ENCODE results near the gene CCL22. TPM values are rescaled to one million over a fixed set of nuclear protein-coding genes. Genes with fewer than 3 reads are reported as not detected.

The CCL22 gene
- total and polyA plus RNA-seq, 2 of the 4 experiments (the other 2 are of a cell fraction), result not detected

DNA sequence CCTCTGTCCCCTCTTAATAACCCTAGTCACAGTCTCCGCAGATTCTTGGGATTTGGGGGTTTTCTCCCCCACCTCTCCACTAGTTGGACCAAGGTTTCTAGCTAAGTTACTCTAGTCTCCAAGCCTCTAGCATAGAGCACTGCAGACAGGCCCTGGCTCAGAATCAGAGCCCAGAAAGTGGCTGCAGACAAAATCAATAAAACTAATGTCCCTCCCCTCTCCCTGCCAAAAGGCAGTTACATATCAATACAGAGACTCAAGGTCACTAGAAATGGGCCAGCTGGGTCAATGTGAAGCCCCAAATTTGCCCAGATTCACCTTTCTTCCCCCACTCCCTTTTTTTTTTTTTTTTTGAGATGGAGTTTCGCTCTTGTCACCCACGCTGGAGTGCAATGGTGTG is 5.6 kb downstream of the CCL22 start:
- no peak overlapping the region for H2BK15ac ChIP-seq (ENCODE audit: low read depth, low read length)
- intact Hi-C loops (cut with micrococcal nuclease) (no loop called here), in situ Hi-C loops (cut with MboI; ENCODE audit: low sequenced_read_pairs) (no loop called here), dilution Hi-C loops (cut with HindIII; ENCODE audit: low sequenced_read_pairs, unreplicated experiment) (no loop called here)
- ChIA-PET CTCF (interaction anchor here (0.5 kb wide), 1 partner anchor 16 kb away, joined by 5 read pairs; no protein-coding TSS in a partner anchor), POLR2A (ENCODE audit: unreplicated experiment) (no interaction called here)
- peaks cover 62% of the 10 kb centered on the region for H3K27me3 ChIP-seq (ENCODE audit: control insufficient read depth, insufficient read depth, low read length)
- no peak overlapping the region for H2AFZ ChIP-seq (replicated peaks; ENCODE audit: low read length, poor library complexity)
- no peak overlapping the region for H2BK20ac ChIP-seq (ENCODE audit: low read depth, low read length)
- no peaks in the 10 kb centered on the region for H3K36me3 ChIP-seq (ENCODE audit: control insufficient read depth, insufficient read depth, low read length)
- no TSS peak for BruUV-seq (replicated peaks)
- no peak overlapping the region for H4K5ac ChIP-seq (ENCODE audit: low read depth, low read length)
- no peak overlapping the region for H3K4me3 ChIP-seq (ENCODE audit: insufficient read depth, low read depth, low read length)
- no CpG with 5 or more reads among the region's 3 CpGs for WGBS, 2 experiments (ENCODE audit: extremely low coverage in 2 of 2, insufficient read length in 1 of 2)
- DNase-seq, result no peak
- no peak overlapping the region for H3K27ac ChIP-seq (ENCODE audit: insufficient read depth, low read length)
- H2AK5ac ChIP-seq (ENCODE audit: low read depth, low read length), result no peak overlapping the region
- no peaks in the 10 kb centered on the region for H3K79me1 ChIP-seq (ENCODE audit: low read depth in 1 of 2, low read length in 2 of 2)
- ATAC-seq (ENCODE audit: low read depth), result no peak
- no peak overlapping the region for H3K18ac ChIP-seq (ENCODE audit: low read depth, low read length)
- no peak overlapping the region for H3K56ac ChIP-seq (ENCODE audit: extremely low read depth, insufficient read depth, low read length)
- H3K4me2 ChIP-seq (ENCODE audit: low read depth, low read length), result no peak overlapping the region
- no peak overlapping the region for H3K14ac ChIP-seq (replicated peaks; ENCODE audit: low read depth, low read length)
- H2AK9ac ChIP-seq (replicated peaks; ENCODE audit: low read depth, low read length, poor library complexity), result no peak overlapping the region
- no peak overlapping the region for H3K4ac ChIP-seq (ENCODE audit: low read depth, low read length)
- H4K8ac ChIP-seq (ENCODE audit: low read depth in 2 of 2, low read length in 2 of 2), result no peak overlapping the region
- H4K20me1 ChIP-seq (ENCODE audit: insufficient read depth, low read length), result no peaks in the 10 kb centered on the region
- H2BK5ac ChIP-seq (ENCODE audit: low read depth, low read length, poor library complexity, severe bottlenecking), result no peak overlapping the region
- H3K9me1 ChIP-seq (ENCODE audit: insufficient read depth, low read length), result no peaks in the 10 kb centered on the region
- H2BK120ac ChIP-seq (ENCODE audit: low read depth, low read length), result no peak overlapping the region
- H3K23ac ChIP-seq (ENCODE audit: low read depth, low read length), result no peak overlapping the region
- H3K4me1 ChIP-seq (ENCODE audit: control insufficient read depth, insufficient read depth, low read length), result no peaks in the 10 kb centered on the region
- H4K91ac ChIP-seq (ENCODE audit: insufficient read depth, low read depth, low read length), result no peak overlapping the region
- H3K9me3 ChIP-seq (ENCODE audit: control insufficient read depth, insufficient read depth, low read length), result no peaks in the 10 kb centered on the region
- TF ChIP-seq CHD1 (IDR thresholded peaks at IDR 0.05; ENCODE audit: low read depth, low read length) (no peak), ELK1 (IDR thresholded peaks at IDR 0.05; ENCODE audit: borderline replicate concordance, low read depth, low read length) (no peak), MXI1 (IDR thresholded peaks at IDR 0.05; ENCODE audit: borderline replicate concordance, low read depth, low read length) (no peak), BHLHE40 (IDR thresholded peaks at IDR 0.05; ENCODE audit: low read depth, low read length) (no peak), POLR2A (IDR thresholded peaks at IDR 0.05; ENCODE audit: low read depth, low read length) (no peak)
- TF ChIP-seq, protein P1, sequence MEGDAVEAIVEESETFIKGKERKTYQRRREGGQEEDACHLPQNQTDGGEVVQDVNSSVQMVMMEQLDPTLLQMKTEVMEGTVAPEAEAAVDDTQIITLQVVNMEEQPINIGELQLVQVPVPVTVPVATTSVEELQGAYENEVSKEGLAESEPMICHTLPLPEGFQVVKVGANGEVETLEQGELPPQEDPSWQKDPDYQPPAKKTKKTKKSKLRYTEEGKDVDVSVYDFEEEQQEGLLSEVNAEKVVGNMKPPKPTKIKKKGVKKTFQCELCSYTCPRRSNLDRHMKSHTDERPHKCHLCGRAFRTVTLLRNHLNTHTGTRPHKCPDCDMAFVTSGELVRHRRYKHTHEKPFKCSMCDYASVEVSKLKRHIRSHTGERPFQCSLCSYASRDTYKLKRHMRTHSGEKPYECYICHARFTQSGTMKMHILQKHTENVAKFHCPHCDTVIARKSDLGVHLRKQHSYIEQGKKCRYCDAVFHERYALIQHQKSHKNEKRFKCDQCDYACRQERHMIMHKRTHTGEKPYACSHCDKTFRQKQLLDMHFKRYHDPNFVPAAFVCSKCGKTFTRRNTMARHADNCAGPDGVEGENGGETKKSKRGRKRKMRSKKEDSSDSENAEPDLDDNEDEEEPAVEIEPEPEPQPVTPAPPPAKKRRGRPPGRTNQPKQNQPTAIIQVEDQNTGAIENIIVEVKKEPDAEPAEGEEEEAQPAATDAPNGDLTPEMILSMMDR (conservative IDR thresholded peaks at IDR 0.05; ENCODE audit: low read depth, low read length), result no peak
- TF ChIP-seq, protein P2, sequence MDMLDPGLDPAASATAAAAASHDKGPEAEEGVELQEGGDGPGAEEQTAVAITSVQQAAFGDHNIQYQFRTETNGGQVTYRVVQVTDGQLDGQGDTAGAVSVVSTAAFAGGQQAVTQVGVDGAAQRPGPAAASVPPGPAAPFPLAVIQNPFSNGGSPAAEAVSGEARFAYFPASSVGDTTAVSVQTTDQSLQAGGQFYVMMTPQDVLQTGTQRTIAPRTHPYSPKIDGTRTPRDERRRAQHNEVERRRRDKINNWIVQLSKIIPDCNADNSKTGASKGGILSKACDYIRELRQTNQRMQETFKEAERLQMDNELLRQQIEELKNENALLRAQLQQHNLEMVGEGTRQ (IDR thresholded peaks at IDR 0.05; ENCODE audit: low read depth, low read length), result no peak
- no peak overlapping the region for H3K9ac ChIP-seq (ENCODE audit: low read depth, low read length)

Measured in IMR-90 (cell line).